Left forelimb (tissue), 1 donor: ENCODE results near the gene SUSD2.
"Not testable (repeated sequence)": the region's sequence is repeated elsewhere in the genome, so short reads cannot be mapped to it uniquely, and the experiment has no call there.

Source experiments
- DNase-seq: peaks from one replicate; pipeline ENCODE4 v3.0.0-alpha.2; 2018; ENCODE audit warnings: low spot score

SUSD2 gene

GRCh38 chr22:24189249-24190158 is 8.2 kb downstream of the SUSD2 start:
- DNase-seq = peak; percentile 78

- DNase-seq = no peak
These were observed 8.9 kb downstream of the SUSD2 start for GRCh38 chr22:24190159-24190540.

- DNase-seq = peak; percentile 60
These were observed 9.4 kb downstream of the SUSD2 start for GRCh38 chr22:24190596-24191208.

GRCh38 chr22:24191381-24191841 is 10.1 kb downstream of the SUSD2 start:
- no peak for DNase-seq

GRCh38 chr22:24191893-24192292 is 10.6 kb downstream of the SUSD2 start:
- DNase-seq = no peak

GRCh38 chr22:24198682-24199052 is 17.4 kb downstream of the SUSD2 start:
- no peak for DNase-seq

GRCh38 chr22:24200619-24201212 is 19.4 kb downstream of the SUSD2 start:
- no peak for DNase-seq

- DNase-seq = no peak
These were observed 20.7 kb downstream of the SUSD2 start for GRCh38 chr22:24201681-24202614.

- DNase-seq = not testable (repeated sequence)
These were observed 22.6 kb downstream of the SUSD2 start for GRCh38 chr22:24203856-24204255.

- DNase-seq = no peak
These were observed 24.3 kb downstream of the SUSD2 start for GRCh38 chr22:24205438-24206195.

GRCh38 chr22:24206460-24207263 is 25.4 kb downstream of the SUSD2 start:
- DNase-seq = not testable (repeated sequence)

- DNase-seq = no peak
These were observed 26.2 kb downstream of the SUSD2 start for GRCh38 chr22:24207264-24208011.

- no peak for DNase-seq
These were observed 26.9 kb downstream of the SUSD2 start for GRCh38 chr22:24208012-24208749.

GRCh38 chr22:24209016-24209415 is 27.7 kb downstream of the SUSD2 start:
- no peak for DNase-seq

- DNase-seq = no peak
These were observed 28.4 kb downstream of the SUSD2 start for GRCh38 chr22:24209687-24210086.

- not testable (repeated sequence) for DNase-seq
These were observed 29.1 kb downstream of the SUSD2 start for GRCh38 chr22:24210409-24210808.

- not testable (repeated sequence) for DNase-seq
These were observed 30.4 kb downstream of the SUSD2 start for GRCh38 chr22:24211716-24212115.

- DNase-seq = not testable (repeated sequence)
These were observed 31.8 kb downstream of the SUSD2 start for GRCh38 chr22:24213111-24213510.
